Left renal pelvis (tissue), 4 donors: ENCODE data around the gene NPB. TPM values are rescaled to one million over a fixed set of nuclear protein-coding genes. Genes with fewer than 3 reads are reported as not detected.

Experiments used
- DNase-seq, 4 donors: peaks; one replicate each; pipeline ENCODE4 v3.0.0-alpha.2; 2013; ENCODE audit warnings: low read depth in 4 of 4, low spot score in 3 of 4
- polyA plus RNA-seq, 4 donors: library from polyadenylated mRNA; unstranded; fragments of 120-200 nt; gene quantifications; one replicate each; pipeline ENCODE4 v1.2.1, GENCODE V29; 2013; ENCODE audit not compliant: insufficient read length in 4 of 4

Gene NPB
- polyA plus RNA-seq, 4 donors: 0.33 to 1.4 (median 0.50) TPM

DNA sequence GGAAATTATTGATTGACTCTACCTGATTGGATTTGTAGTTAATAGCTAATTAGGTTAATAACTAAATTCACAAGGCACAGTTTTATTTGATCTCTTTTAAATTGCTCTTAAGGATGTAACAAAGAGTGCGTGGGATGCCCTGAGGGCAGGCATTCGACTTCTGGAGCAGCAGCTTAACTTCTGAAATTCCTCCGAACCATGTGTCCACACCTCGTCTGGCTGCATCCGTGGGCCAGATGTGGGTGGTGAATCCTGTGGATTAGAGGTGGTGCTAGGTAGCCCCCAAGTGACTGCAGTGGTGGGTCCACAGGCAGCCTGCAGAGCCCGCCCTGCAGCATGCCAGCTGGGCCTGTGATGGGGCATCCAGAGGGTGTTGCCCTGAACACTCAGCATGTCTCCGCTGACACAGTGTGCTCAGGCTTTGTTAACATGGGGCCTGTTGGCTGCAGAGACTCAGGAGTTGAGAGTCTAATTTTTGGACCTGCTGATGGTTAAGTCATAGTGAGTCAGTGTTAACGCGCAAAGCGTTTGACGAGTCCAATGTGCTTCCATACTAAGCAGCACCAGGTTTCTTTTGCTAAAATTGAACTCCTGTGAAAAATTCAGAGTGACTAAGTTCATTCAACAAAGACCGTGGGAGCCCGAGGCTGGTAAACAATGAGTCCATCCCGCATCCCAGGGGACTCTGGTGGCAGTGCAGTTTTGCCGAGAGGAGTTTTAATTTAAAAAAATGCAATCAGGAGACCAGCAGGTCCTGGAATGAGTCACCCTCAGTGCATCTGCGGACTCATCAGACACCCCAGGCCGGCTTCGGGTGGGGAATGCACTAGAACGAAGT is 3.8 kb upstream of the NPB start:
- DNase-seq: no peak

DNA sequence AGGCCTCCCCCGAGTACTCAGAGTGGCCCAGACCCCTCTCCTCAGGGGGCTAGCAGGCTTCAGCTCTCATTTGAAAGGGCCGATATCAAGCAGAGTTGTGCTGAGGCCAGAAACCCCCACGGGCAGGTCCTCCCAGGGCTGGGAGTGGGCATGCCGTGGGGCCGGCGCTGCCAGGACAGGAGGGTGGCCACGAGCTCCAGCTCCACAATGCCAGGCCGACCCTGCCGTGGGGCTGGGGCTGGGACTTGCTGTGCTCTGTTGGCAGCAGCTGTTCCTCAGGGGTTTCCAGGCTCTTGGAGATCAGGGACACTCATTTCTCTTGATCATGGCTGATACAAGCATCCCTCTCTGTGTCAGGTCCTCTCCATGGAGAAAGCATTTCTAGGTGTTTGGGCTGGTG is 3.2 kb upstream of the NPB start:
- DNase-seq: no peak

DNA sequence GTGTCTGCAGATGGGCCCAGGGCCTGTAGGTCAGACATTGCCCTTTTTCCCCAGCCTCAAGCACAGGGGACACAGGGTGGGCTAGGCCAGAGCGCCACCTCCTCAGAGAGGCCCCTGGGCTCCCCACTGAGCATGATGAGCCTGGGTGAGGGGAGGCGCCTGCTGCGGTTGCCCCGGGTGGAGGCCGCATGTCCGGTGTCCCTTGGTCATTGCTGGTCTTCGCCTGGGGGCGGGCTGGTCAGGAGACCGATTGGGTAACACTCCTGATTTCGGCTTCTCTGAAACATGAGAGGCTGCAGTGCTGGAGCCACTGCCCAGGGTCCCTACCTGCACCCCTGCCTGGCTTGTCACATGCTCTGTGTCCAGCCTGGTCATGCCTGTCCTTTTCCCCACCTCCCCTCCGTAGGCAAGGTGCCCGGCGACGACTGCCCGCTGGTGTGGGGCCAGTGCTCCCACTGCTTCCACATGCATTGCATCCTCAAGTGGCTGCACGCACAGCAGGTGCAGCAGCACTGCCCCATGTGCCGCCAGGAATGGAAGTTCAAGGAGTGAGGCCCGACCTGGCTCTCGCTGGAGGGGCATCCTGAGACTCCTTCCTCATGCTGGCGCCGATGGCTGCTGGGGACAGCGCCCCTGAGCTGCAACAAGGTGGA is 2.4 kb upstream of the NPB start:
- DNase-seq: no peak

DNA sequence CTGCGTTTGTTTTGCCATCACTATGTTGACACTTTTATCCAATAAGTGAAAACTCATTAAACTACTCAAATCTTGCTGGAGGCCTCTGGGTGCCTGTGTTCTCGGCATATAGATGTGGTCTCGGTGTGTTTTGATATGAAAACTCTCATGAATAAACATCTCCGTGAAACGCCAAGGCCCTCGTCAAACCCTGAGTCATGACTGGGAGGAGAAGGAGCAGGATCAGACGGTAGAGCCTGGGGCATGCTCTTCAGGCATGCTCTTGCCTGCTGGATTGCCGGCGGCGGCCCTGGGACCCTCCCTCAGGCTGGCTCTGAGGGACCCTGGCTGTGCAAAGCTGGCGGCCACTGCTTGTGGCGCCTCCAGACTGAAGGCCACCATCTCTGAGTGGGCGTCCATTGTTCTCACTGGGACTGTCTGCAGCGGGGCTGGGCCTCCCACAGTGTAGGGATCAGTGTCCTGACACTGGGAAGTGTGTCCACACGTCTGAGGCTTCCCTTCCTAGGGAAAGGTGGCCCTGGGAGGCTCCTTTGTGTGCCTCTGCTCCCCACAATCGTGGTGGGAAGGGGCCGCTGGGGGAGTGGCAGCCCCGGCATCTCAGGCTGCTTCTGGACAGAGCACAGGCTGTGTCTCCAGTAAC is 1.7 kb upstream of the NPB start:
- no peak for DNase-seq

DNA sequence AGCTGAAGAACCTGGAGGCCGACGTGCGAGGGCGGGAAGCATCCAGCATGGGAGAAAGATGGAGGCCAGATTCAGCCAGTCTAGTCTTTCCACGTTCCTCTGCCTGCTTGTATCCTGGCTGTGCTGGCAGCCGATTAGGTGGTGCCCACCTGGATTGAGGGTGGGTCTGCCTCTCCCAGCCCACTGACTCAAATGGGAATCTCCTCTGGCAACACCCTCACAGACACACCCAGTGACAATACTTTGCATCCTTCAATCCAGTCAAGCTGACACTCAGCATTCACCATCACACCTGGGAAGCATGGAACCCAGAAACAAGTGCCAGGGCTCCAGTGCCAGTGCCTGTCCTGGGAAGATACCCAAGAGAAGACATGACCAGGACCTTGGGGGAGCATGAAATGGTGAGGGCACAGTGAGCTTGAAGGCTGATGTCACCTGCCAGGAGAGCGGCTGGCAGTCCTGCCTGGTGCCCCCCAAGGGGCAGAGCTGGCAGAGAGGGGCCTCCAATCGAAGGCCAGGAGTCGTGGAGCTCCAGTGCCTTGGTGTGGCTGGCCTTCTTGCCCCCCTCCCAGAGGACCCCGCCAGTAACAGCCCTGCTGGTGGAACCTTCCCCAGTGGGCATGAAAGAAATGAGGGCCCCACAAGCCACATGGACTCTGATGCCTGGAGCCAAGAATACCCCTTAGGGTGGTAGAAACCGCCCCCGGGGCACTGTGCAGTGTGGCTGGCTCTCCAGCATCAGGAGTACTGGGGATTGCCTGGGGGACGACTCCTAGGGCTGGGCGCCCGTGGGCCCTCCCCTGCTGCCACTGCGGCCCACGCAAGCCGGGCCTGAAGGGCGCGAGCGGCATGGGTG is 643 bp upstream of the NPB start:
- no peak for DNase-seq

DNA sequence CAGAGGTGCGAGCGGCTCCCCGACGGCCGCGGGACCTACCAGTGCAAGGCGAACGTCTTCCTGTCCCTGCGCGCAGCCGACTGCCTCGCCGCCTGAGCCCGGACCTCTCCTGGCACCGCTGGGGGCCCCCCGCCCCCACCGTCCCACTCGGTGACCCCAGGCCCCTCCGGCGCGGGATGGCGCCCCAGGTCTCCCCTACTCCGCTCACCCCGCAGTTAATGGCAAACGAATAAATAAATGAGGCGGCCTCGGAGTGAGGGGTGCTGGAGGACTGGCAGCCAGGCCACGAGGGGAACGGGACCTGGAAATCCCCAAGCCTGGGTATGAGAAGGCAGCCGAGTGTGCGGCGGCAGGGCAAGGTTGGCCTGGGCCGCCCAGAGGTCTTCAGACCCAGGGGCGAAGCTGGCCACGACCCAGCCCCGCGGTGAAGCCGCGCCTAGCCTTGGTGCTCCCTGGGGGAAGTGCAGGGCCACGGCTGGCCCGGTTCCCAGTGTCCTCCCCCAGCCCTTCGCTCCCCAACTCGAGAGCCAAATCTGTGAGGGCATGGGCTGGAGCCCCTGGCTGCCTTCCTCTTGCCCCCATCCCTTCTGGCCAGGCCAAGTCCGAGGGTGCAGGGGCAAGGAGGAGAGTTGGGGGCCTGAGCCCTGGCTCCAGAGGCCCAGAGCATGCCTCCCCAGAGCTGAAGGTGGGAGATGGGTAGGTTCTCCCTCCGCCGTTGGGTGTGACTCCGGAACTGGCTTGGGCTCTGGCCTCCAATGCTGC is 796 bp downstream of the NPB start:
- DNase-seq: no peak

DNA sequence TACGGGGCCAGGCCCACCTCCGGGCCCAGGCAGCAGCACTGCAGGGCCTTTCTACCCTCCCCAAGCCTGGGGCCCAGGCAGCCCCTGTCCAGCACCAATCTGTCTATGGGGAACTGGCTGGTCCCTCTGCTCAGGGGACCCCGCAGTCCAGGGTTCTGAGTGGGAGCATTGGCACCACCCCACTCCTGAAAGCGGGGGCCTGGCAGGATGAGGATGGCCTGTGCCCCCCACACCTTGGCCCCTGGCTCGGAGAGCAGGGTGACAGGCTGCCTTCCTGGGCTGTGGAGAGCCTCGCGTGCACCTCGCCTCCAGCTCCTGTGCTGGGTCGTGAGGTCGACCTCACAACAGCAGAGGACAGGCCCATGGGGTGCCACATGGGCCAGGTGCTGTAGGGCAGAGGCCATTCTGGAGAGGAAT is 1.4 kb downstream of the NPB start:
- DNase-seq: no peak

DNA sequence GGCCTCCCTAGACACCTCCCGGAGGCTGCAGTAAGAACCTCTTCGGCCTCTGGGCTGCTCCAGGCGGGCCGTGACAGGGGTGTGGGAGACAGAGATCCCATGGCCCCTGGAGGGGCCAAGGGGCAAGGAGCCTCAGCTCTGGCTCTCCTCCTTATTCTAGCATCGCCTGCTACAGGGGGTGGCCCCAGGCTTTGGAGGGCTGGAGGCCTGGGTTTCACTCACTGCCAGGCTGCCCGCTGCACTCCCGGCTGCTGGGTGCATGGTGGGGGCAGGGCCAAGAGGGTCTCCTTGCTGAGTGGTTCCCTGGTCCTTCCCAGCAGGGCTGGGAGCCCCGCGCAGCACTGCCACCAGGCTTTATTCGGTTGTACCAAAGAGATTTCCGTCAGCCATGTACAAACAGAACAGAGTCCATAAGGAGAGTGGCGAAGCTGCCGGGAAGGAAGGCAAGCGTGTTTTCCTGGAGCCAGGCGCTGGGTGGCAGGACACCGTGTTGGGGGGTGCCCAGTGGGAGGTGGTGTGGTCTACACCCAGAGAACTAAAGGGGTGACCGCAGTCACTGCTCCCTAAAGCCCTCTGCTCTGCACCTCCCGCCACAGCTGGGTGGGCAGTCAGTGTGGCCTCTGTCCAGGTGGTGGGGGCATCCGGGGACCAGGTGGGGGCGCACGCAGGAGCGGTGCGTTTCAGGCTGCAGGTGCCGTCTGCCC is 2.0 kb downstream of the NPB start:
- DNase-seq: no peak

DNA sequence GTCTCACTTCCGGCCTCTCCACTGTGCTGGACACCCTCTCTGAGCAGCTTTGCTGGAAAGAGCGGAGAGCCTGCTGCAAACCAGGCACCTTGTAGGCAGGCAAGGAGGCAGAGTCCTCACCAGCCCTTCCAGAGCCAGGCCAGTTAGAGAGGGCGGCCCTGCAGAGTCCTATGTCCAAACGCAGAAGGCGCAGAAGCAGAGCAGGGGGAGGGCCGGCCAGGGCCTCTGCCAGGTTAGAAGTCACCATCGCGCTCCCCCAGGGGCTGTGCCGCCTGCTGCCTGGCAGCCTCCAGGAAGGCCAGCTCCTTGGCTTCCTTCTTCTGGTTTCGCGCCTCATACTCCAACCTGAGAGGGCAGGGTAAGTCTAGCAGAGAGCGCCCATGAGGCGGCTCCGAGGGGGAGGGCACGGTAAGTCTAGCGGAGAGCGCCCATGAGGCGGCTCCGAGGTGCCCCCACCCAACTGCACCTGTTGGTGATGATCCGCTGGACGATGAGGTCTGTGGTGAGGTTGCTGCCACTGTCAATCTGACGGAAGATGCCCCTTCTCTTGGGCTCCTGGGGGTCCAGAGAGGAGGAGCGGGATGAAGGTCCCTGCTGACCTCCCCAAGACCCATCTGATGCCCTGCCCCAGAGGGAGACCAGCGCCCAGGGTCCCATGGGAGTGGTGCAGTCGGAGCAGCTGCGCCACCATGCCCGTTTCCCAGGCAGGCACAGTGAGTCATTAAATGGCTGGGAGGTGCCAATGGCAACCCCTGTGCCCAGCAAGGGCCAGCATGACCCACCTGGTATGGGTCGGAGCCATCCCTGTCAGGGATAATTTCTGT is 2.8 kb downstream of the NPB start:
- DNase-seq: no peak

DNA sequence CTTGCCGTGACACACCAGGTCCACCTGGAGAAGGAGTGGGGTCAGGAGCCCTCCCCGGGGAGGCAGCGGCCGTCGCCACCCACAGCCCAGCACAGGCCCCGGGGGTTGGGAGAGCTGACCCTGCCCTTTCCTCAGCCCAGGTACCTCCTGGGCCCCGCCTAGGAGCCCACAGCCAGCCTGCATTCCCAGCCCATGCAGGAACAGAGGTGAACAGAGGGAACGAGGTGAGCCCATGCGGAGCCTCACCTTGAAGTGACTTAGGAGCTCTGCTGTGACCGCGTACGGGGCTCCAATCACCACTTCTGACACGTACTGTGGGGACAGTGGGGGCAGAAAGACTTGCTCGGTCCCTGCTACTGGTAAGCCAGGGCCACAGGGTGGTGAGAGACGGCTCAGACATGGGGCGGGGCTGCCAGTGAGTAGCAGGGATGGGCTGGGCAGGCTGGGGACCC is 3.4 kb downstream of the NPB start:
- DNase-seq: no peak

DNA sequence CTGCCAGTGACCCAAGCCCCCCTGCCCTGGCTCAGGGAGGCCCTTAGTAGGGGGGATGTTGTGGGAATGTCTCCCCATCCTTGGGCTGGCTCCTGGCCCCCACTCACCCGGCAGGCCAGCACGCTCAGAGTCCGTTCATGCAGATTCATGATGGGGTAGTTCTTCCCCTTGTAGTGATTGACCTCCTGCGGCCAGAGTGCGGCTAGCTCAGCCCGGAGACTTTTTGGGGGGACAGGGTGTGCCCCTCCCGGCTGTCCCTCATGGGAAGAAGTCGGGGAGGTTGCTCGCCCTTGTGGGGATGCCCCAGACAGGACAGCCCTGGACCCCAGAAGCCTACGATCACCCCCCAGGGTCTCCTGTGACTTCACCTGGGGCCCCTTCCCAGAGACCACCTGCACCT is 4.0 kb downstream of the NPB start:
- DNase-seq: no peak

DNA sequence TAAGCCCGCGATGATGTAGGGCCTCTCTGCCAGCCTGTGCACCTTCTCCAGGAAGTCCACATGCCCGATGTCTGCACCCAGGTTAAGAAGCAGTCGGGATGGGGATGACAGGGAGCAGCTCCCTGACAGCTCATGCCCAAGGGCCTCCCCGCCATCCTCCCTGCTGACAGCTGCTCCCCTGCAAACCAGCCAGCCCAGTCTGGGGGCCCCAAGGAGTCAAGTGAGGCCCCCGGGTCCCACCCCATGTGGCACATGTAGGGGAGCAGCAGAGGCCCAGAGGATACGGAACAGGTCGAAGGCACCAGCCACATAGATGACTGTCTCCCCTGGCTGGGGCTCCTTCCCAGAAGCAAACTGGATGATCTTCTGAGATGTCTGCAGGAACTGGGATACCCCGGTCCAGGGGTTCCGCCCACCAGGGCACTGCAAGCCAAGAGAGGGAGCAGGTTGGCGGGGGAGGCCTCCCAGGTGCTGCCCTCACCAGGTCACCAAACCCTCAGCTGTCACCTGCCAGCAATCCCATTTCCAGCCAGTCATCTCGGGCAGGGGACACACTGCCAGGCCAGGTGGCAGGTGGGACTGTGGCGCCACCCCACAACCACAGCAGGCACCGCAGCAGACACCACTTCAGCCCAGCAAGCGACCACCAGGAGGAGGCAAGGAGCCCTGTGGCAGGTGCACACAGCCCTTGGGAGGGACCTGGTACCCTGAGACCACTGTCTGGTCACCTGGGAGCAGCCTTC is 4.6 kb downstream of the NPB start:
- DNase-seq: no peak

DNA sequence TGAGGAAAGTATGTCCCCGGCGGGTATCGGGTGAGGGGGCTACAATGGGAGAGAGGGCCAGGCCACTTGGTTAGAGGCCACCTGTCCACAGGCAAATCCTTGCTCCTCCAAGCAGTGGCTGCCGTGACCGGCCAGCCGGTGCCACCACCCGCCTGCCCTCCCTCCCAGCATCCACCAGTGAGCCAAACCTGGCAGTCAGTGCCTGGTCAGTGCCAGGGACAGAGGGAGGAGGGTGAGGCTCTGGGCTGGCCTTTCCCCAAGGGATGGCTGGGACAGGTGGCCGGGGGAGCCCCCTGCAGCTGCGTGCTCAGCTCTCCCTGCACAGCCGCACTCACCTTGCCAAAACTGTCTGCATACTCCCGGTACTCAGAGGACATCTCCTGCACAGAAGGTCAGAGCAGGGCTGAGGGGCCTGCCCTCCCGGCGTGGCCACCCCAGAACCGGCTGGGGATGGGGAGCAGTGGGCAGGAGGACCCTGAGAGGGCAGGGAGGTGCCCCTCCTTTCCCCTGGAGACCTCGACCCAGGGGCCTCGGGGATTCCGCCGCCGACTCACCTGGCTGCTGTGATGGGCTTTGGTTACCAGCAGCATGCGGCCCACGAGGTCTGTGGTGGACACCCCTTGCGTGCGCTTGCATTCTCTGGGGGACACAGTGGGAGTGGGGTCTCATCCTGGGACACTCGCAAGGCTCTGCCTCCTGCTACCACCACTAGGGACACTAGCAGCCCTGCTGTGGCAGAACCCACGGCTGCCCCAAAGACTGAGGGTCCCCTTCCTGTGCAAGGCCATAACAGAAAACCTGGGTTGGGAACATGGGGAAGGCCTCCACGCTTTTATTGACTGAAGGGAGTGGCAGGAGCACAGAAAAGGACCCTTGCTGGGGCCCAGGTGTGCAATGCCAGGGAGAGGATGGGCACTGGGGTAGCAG is 5.4 kb downstream of the NPB start:
- no peak for DNase-seq

DNA sequence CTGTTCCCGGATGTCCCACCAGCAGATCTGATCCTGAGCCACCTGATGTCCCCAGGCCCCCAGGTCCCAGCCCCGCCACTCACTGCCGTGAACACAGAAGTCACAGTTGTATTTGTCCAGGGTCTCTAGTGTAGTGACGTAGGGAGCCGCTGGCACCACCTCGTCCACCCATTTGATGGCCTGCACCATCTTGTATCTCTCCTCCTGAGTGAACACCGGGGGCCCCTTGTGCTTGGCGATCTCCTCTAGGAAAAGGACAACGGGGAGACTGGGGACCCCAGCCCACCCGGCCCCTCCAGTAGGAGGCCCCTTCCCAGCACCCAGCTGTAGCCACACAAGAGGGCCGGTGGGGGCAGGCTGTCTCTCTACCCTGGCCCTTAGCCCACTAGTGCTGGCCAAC is 6.8 kb downstream of the NPB start:
- DNase-seq: no peak

DNA sequence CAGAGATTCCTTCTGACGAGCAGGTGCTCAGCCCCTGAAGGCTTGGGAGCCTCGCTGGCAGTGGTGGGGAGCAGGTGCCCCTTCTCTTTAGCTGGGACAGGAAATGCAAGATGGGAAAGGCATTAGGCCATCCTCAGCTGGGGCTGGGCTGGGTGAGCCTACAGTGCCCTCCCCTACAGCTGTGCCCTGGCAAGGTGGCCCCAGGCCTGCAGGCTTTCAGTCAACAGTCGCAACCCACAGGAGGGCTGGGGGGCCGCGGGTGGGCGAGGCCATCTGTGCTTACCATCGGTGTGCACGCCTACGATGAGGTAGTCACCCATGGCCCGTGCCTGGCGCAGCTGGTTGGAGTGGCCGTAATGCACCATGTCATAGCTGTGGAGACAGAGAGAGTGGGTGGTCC is 7.2 kb downstream of the NPB start:
- no peak for DNase-seq

DNA sequence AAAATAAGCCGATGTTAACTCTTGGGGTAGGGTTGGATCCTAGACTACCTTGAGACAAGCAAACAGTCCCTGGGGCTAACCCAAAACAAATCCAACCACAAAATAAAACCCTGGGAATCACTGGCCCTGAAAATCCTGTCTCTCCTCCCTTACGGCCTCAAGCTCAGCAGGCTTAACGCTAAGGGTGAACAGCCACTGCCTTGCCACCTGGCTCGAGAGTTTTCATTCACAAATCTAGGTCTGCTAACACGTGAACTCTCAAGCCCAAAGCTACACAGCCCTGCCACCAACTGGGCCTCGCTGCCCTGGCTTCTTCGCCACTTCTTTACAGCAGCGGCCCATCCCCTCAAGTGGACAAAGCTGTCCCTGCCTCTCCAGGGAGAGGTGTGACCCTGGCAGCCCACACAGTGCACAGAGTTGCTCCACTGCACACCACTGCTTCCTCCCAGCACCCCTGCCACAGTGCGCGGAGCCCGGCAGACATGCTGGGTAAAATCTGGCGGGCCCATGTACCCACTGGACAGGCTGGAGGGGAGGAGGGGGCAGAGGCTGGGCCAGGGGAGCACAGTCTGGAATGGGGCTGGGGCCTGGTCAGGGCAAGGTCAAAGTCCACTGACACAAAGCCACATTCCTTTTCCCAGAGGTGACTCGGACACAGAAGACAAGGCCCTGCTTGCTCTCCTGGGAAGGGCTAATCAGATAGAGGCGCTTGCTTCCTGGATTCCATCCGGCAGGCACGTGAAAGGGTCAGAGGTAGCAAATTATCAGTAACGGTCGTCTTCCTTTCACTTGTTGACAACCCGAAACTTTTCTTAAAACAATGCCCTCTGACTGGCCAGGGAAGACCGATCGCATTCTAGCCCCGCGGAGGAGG is 8.2 kb downstream of the NPB start:
- DNase-seq: no peak
